Activated CD4-positive, alpha-beta T cell treated with anti-CD3 and anti-CD28 coated beads for 36 hours (primary cell): Measurements from ENCODE around the gene ZC3H18. TPM values are rescaled to one million over a fixed set of nuclear protein-coding genes. Genes with fewer than 3 reads are reported as not detected.
A peak's percentile ranks its signal among the peaks of the same experiment; 100 is the strongest.

ENCODE experiments used
- ATAC-seq: fragments of 200-7000 bp; cut with Tn5 transposase; one replicate; pipeline ENCODE4 v1.10.0; 2021; ENCODE audit warnings: mild to moderate bottlenecking, moderate library complexity
- CTCF ChIA-PET: fragments of 350-600 bp; sonication (Branson Sonifier 250); formaldehyde crosslinking; loops from one replicate; lab custom pipeline; 2021; ENCODE audit warnings: antibody characterized with exemption; lab: Charles Lee
- POLR2A ChIA-PET: fragments of 350-600 bp; sonication (Branson Sonifier 250); formaldehyde crosslinking; loops from one replicate; lab custom pipeline; 2021; ENCODE audit warnings: antibody characterized with exemption, inconsistent platforms; lab: Charles Lee
- DNase-seq: peaks from one replicate; pipeline ENCODE4 v3.0.0-alpha.2; 2020
- H3K27ac Mint-ChIP-seq: one replicate; pipeline ENCODE4 v1.8.0; 2021; ENCODE audit warnings: mixed read lengths
- H3K27me3 Mint-ChIP-seq: one replicate; pipeline ENCODE4 v1.8.0; 2021; ENCODE audit warnings: mixed read lengths
- H3K36me3 Mint-ChIP-seq: one replicate; pipeline ENCODE4 v1.8.0; 2021; ENCODE audit warnings: low read depth, mixed read lengths
- H3K4me1 Mint-ChIP-seq: one replicate; pipeline ENCODE4 v1.8.0; 2021; ENCODE audit warnings: mixed read lengths
- H3K4me3 Mint-ChIP-seq: one replicate; pipeline ENCODE4 v1.8.0; 2021; ENCODE audit warnings: mild to moderate bottlenecking, moderate library complexity, mixed read lengths
- H3K9me3 Mint-ChIP-seq: one replicate; pipeline ENCODE4 v1.8.0; 2021; ENCODE audit warnings: low read depth, mixed read lengths
- intact Hi-C, 2 experiments: fragments of 100-400 bp; cut with DNase I in 1 of 2; cut with micrococcal nuclease in 1 of 2; formaldehyde crosslinking; loops; one replicate each; pipeline versions ENCODE4 v1.14.2 to v1.15.1; 2022 to 2024; cut with DNase I, micrococcal nuclease
- total RNA-seq, 2 experiments: library from RNA; stranded (reverse); gene quantifications; one replicate each; pipeline ENCODE4 v1.2.3, GENCODE V29; 2021

The ZC3H18 gene
- total RNA-seq, 2 experiments from 2014 or later: 70.0 to 76.4 TPM

DNA sequence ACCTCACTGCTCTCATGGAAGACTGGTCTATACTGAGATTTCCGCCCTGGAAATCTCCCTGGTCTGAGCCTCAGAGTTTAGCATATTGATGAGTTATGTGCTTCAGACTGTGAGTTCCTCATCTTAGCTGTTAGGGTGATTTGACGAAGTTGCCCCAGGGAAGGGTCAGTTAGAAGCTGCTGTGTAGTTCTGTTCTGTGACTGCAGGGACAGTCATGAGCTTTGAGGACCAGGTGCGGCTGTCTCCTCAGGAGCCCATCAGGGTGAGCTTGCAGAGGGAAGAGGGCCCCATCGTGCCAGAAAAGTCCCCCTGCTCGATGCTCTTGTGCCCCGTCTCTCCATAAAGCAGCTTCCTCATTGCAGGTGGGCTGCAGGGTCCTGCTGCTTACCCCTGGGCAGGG is 39.9 kb downstream of the ZC3H18 start:
- no peak for ATAC-seq
- Mint-ChIP-seq H3K27ac (no peak overlapping the region), H3K36me3 (peaks cover 31% of the 10 kb centered on the region), H3K27me3 (no peaks in the 10 kb centered on the region), H3K4me3 (no peak overlapping the region), H3K4me1 (no peaks in the 10 kb centered on the region), H3K9me3 (no peaks in the 10 kb centered on the region)
- no peak for DNase-seq
- ChIA-PET POLR2A (interaction anchor here (0.6 kb wide), 1 partner anchor 240 kb away, joined by 3 read pairs; no protein-coding TSS in a partner anchor), CTCF (interaction anchor here (0.7 to 1.0 kb wide), 2 partner anchors 10 to 75 kb away, joined by 3 to 4 read pairs; no protein-coding TSS in a partner anchor)
- intact Hi-C loops: no loop called here

DNA sequence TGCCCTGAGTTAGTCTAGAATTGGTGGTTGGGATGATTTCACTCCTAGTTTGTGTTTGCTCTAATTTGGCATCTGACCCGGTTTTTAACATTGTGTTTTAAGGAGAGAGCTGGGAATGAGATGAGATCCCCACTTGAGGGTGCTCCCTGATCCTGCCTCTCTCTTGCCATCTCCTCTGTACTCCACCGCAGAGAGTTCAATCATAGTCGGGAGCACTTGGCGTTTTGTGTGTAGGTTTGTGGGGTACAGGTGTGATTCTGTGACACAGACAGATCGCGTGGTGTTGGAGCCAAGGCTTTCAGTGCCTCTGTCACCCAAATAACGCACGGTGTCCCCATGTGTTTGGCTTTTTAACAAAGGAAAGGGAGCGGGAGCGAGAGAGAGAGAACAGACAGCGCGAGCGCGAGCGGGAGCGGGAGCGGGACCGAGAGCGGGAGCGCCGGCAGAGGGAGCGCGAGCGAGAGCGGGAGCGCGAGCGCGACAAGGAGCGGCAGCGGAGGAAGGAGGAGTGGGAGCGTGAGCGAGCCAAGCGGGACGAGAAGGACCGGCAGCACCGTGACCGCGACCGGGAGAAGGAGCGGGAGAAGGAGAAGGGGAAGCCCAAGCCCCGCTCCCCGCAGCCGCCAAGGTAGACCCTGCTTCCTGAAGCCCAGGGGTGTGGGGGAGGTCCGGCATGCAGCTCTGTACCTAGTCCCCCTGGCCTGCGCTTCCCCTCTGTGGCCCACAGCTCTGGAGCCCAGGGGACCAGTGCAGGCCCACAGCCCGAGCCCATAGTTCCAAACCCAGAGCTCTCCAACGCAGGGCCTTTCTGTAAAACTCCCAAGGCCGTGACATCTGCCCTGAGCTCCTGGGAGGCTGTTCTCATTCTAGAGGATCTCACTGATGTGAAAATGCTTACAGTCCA is 41.0 kb downstream of the ZC3H18 start:
- Mint-ChIP-seq H3K4me1 (no peaks in the 10 kb centered on the region), H3K4me3 (no peak overlapping the region), H3K27ac (no peak overlapping the region), H3K36me3 (peaks cover 27% of the 10 kb centered on the region), H3K27me3 (no peaks in the 10 kb centered on the region), H3K9me3 (no peaks in the 10 kb centered on the region)
- intact Hi-C loops: no loop called here
- POLR2A ChIA-PET: no interaction called here
- DNase-seq: no peak
- ATAC-seq: no peak
- CTCF ChIA-PET: no interaction called here

DNA sequence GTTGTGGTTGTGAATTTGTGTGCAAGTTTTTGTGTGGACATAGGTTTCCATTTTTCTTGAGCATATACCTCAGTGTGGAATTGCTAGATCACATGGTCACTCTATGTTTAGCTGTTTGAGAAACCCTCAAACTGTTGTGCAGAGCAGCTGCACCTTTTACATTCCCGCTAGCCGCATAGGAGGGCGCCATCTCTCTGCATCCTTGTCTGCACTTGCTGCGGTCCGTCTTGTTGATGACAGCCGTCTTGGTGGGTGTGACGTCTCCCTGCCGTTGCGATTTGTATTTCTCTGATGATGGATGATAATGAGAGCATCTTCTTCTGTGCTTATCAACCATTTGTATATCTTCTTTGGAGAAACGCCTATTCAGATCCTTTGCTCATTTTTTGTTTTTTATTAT is 43.1 kb downstream of the ZC3H18 start:
- ChIA-PET CTCF (interaction anchor here (0.5 kb wide), 1 partner anchor 434 kb away, joined by 6 read pairs; no protein-coding TSS in a partner anchor), POLR2A (no interaction called here)
- no peak overlapping the region for H3K27ac Mint-ChIP-seq
- H3K27me3 Mint-ChIP-seq: no peaks in the 10 kb centered on the region
- ATAC-seq (no peak), DNase-seq (no peak)
- H3K9me3 Mint-ChIP-seq: no peaks in the 10 kb centered on the region
- H3K36me3 Mint-ChIP-seq: peaks cover 23% of the 10 kb centered on the region
- no peaks in the 10 kb centered on the region for H3K4me1 Mint-ChIP-seq
- intact Hi-C loops: no loop called here
- no peak overlapping the region for H3K4me3 Mint-ChIP-seq

DNA sequence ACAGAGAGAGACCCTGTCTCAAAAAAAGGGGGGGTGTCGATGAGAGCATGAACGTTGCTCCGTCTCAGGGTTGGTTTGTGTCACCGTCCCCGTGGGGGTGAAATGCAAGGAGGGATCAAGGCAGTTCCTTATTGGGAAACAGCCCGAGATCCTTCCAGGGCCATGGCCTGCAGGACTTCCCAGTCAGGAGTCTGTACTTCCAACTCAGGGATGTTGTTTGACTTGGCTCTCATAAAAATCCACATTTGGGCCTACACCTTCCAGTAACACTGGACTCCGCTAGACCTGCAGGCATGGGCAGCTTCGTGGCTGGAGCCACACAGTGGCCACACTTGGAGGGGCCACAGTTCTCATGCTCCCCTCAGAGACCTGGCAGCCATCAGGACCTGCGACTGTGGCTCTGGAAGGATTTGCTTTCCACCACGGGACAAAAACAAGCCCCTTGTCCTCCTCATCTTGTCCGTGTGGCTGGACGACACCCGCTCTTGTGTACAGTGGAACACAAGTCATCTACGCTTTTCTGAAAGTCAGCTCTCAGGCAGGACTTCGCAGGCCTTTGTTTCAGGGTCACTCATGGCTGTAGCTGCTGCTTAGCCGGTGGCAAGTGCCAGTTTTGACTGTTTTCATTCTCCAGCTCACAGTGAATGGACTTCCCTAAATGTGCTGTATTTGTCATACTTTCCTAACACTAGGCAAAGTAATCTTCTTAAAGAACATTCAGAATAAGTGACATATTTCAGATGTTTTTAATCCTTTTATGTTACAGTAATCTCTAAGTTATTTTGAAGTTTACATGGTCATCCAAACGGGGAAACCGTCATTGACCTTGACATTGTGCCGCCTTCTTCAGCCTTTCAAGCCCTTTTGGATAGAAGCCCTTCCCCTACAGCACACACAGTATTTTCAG is 44.0 kb downstream of the ZC3H18 start:
- POLR2A ChIA-PET: no interaction called here
- peaks cover 22% of the 10 kb centered on the region for H3K36me3 Mint-ChIP-seq
- no peak for DNase-seq
- no peaks in the 10 kb centered on the region for H3K27me3 Mint-ChIP-seq
- CTCF ChIA-PET: interaction anchor here (0.5 kb wide), 1 partner anchor 433 kb away, joined by 6 read pairs; no protein-coding TSS in a partner anchor
- peaks cover 4% of the 10 kb centered on the region for H3K4me1 Mint-ChIP-seq
- ATAC-seq: no peak
- H3K9me3 Mint-ChIP-seq: no peaks in the 10 kb centered on the region
- intact Hi-C loops: no loop called here
- no peak overlapping the region for H3K4me3 Mint-ChIP-seq
- no peak overlapping the region for H3K27ac Mint-ChIP-seq

DNA sequence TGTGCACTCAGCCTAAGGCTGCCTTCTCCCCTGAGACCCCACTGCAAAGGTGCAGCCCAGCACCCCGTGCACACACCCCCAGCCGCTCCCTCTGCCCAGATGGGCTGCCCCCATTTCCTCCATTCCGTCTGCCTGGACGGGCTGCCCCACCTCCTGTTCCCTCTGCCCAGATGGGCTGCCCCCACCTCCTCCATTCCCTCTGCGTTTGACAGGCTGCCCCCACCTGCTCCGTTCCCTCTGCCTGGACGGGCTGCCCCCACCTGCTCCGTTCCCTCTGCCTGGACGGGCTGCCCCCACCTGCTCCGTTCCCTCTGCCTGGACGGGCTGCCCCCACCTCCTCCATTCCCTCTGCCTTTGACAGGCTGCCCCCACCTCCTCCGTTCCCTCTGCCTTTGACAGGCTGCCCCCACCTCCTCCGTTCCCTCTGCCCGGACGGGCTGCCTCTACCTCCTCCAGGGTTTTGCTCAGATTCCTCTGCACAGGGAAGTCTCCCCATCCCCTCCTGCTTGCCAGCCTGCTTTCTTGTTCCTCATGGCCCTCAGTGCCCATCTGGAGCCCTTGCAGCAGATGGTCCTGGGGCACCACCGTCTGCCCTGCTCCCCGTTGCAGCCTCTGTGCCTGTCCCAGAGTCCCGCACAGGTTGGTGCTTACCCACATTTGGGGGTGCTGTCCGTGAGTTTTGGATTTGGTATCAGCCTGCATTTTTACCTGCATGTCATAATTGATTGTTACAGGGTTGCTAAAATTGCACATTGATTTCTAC is 44.8 kb downstream of the ZC3H18 start:
- POLR2A ChIA-PET: no interaction called here

DNA sequence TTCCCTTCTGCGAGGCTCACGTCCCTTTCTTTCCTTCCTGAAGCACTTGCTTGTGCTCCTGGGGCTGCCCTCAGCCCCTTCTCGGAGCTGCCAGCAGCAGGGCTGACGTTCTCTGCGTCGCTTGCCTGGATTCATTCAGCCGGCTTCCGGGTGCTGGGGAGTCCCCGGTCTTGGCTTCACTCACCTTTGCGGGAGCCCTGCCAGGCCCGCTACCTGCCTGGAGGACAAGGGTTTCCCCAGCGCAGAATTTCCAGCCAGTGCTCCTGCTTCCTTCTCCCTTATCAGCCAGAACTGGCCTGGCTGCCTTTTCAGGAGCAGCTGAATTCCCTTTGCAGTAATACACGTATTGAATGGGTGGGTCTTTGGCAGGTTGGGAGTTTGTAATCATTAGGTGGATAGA is 46.1 kb downstream of the ZC3H18 start:
- CTCF ChIA-PET: interaction anchor here (1.7 kb wide), 1 partner anchor 10 kb away, joined by 11 read pairs; no protein-coding TSS in a partner anchor
- DNase-seq (no peak), ATAC-seq (no peak)
- H3K4me3 Mint-ChIP-seq: no peak overlapping the region
- H3K27me3 Mint-ChIP-seq: no peaks in the 10 kb centered on the region
- intact Hi-C loops: no loop called here
- H3K36me3 Mint-ChIP-seq: peaks cover 18% of the 10 kb centered on the region
- peaks cover 16% of the 10 kb centered on the region for H3K4me1 Mint-ChIP-seq
- POLR2A ChIA-PET: no interaction called here
- H3K27ac Mint-ChIP-seq: no peak overlapping the region
- H3K9me3 Mint-ChIP-seq: no peaks in the 10 kb centered on the region

More for the DNA sequence above, 44.8 kb downstream of the ZC3H18 start:
- CTCF ChIA-PET: no interaction called here
- Mint-ChIP-seq H3K4me1 (peaks cover 11% of the 10 kb centered on the region), H3K27ac (no peak overlapping the region), H3K9me3 (no peaks in the 10 kb centered on the region), H3K4me3 (no peak overlapping the region), H3K27me3 (no peaks in the 10 kb centered on the region), H3K36me3 (peaks cover 21% of the 10 kb centered on the region)
- ATAC-seq (no peak), DNase-seq (no peak)
- intact Hi-C loops: no loop called here

GRCh38 chr16:88616736-88617135 is 46.5 kb downstream of the ZC3H18 start:
- DNase-seq: no peak
- H3K27me3 Mint-ChIP-seq: no peaks in the 10 kb centered on the region
- ChIA-PET CTCF (interaction anchor here (1.7 kb wide), 1 partner anchor 9 kb away, joined by 11 read pairs; no protein-coding TSS in a partner anchor), POLR2A (no interaction called here)
- intact Hi-C loops: no loop called here
- peaks cover 18% of the 10 kb centered on the region for H3K36me3 Mint-ChIP-seq
- no peak overlapping the region for H3K4me3 Mint-ChIP-seq
- H3K4me1 Mint-ChIP-seq: peaks cover 16% of the 10 kb centered on the region
- no peak overlapping the region for H3K27ac Mint-ChIP-seq
- H3K9me3 Mint-ChIP-seq: no peaks in the 10 kb centered on the region
- no peak for ATAC-seq

DNA sequence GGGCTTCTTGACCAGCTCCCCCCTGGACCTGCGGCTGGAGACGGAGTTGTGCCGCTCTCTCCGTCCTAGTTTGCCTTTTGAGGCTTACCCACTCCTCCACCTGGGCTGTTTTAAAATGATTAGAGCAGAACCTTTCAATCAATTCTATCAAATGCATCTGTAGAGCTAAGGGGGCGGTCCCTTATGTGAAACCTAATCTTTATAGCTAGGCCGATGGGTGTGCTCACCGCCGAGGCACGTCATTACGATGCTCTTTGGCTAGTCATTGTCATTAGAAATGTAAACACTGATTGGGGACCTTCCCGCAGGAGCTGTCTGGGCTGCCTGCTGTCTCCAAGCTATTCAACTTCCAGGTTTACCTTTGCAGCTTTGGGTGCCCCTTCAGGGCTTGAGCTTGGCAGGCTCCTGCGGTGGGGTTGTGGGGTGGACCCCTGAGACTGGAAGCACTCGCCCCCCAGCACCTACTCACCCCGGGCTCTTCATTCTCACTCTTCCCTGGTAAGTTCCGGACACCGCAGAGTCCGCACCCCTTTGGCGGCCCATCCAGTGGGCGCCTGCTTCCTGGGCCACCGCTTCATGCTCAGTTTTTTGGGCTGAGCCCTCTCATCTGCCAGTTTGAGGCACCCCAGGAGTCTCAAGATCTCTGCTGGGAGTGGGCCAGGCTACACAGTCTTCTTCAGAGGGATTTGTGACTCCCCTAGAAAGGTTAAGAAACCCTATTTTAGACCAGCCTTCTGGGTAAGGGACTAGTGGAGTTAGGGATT is 47.2 kb downstream of the ZC3H18 start:
- DNase-seq (no peak), ATAC-seq (no peak)
- no peak overlapping the region for H3K4me3 Mint-ChIP-seq
- no peaks in the 10 kb centered on the region for H3K9me3 Mint-ChIP-seq
- H3K27me3 Mint-ChIP-seq: no peaks in the 10 kb centered on the region
- POLR2A ChIA-PET: no interaction called here
- CTCF ChIA-PET: interaction anchor here (1.7 kb wide), 1 partner anchor 9 kb away, joined by 11 read pairs; no protein-coding TSS in a partner anchor
- no peak overlapping the region for H3K27ac Mint-ChIP-seq
- intact Hi-C loops: no loop called here
- H3K4me1 Mint-ChIP-seq: peaks cover 16% of the 10 kb centered on the region
- H3K36me3 Mint-ChIP-seq: peaks cover 22% of the 10 kb centered on the region

DNA sequence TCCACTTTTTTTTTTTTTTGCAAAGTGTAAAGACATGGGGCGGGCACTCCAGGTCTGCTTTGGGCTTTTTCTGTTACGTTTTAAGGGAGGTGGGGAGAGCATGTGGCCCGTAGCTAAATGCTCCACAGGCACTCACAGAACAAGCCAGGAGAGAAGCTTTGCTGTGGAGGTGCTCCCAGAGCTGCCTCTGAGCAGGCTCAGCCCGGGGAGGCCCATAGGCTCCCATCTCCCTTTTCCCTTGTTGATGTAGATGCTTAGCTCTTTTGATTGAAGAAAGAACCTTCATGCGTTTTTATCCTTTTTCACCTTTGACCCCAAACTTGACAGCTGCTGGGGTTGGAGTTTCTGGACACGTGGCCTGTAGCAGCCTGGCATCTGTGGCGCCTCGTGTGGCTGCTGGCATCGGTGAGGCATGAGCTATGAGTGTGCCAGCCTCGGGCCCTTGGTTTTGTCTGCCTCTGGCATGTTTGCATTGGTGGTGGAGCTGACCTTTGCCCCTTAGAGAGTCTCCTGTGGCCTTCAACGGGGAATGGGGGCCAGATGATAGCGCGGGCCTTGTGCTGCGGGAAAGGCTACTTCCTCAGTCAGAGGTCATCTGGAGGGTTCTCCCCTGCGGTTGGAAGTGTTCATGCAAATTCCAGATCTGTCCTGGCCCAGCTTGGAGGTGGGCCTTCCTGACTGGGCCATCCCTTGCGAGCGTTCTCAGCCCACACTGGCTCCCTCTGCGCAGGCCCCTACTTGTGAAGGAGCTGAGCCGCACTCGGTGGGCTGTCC is 48.2 kb downstream of the ZC3H18 start:
- intact Hi-C loops: no loop called here
- Mint-ChIP-seq H3K4me1 (peaks cover 16% of the 10 kb centered on the region), H3K9me3 (no peaks in the 10 kb centered on the region), H3K36me3 (peaks cover 27% of the 10 kb centered on the region), H3K27ac (peak overlapping the region; percentile 24), H3K27me3 (no peaks in the 10 kb centered on the region), H3K4me3 (no peak overlapping the region)
- ATAC-seq (no peak), DNase-seq (no peak)
- CTCF ChIA-PET: interaction anchor here (2.1 kb wide), 1 partner anchor 48 kb away, joined by 7 read pairs; the partner anchor contains the start of gene ZC3H18
- POLR2A ChIA-PET: interaction anchor here (0.6 kb wide), 1 partner anchor 48 kb away, joined by 3 read pairs; the partner anchor contains the start of gene ZC3H18
